VCaP (cell line): ENCODE data around the gene CORO6.

Experiments
- H3K27ac ChIP-seq: fragments of 450-650 bp; 2 replicates; pipeline ENCODE4 v1.5.1; 2017
- TF ChIP-seq, protein P1 (sequence below): fragments of 450-650 bp; conservative IDR thresholded peaks from 2 replicates; pipeline ENCODE4 v1.5.1; 2017; ENCODE audit warnings: mild to moderate bottlenecking, moderate library complexity

CORO6 gene

DNA sequence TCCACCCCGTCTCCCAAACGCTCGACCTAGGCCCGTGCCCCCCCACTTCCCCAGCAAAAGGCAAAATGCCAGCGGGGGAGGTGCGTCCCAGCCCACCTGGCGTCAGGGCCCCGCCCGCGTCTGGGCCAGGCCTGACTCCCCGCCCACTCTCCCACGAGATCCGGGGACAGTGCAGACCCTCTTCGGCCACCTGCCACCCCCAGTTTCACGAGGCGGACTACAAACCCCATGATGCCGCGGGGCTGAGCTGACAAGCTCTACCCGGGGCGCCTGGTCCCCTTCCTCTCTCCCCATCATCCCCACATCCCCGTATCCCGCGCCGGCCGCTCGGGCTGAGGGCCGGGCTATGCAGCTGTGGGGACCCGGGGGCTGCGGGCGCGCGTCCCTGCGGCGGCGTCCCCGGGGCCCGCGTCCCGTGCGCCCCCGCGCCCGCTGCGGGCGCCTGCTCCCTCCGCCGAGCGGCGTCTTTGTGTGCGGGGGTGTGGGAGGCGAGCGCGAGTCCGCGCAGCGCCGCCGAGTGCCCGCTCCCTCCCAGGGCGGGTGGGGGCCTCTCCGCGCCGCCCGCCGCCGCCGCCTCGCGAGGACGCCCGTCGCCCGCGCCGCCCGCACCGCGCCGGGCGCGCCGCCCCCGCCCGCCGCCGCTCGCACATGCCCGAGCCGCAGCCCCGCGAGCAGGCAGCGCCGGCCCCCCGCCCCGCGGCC lies 29.7 kb downstream of the CORO6 start, which contains the start of gene ANKRD13B:
Gene ANKRD13B (plus strand): TSS at position 283 of the 702 bp plus-strand sequence. CDS start 490 bp downstream, outside the sequence.
- H3K27ac ChIP-seq: peak within 1 kb of the TSS; percentile 98
- TF ChIP-seq, protein P1, sequence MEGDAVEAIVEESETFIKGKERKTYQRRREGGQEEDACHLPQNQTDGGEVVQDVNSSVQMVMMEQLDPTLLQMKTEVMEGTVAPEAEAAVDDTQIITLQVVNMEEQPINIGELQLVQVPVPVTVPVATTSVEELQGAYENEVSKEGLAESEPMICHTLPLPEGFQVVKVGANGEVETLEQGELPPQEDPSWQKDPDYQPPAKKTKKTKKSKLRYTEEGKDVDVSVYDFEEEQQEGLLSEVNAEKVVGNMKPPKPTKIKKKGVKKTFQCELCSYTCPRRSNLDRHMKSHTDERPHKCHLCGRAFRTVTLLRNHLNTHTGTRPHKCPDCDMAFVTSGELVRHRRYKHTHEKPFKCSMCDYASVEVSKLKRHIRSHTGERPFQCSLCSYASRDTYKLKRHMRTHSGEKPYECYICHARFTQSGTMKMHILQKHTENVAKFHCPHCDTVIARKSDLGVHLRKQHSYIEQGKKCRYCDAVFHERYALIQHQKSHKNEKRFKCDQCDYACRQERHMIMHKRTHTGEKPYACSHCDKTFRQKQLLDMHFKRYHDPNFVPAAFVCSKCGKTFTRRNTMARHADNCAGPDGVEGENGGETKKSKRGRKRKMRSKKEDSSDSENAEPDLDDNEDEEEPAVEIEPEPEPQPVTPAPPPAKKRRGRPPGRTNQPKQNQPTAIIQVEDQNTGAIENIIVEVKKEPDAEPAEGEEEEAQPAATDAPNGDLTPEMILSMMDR: no peak

DNA sequence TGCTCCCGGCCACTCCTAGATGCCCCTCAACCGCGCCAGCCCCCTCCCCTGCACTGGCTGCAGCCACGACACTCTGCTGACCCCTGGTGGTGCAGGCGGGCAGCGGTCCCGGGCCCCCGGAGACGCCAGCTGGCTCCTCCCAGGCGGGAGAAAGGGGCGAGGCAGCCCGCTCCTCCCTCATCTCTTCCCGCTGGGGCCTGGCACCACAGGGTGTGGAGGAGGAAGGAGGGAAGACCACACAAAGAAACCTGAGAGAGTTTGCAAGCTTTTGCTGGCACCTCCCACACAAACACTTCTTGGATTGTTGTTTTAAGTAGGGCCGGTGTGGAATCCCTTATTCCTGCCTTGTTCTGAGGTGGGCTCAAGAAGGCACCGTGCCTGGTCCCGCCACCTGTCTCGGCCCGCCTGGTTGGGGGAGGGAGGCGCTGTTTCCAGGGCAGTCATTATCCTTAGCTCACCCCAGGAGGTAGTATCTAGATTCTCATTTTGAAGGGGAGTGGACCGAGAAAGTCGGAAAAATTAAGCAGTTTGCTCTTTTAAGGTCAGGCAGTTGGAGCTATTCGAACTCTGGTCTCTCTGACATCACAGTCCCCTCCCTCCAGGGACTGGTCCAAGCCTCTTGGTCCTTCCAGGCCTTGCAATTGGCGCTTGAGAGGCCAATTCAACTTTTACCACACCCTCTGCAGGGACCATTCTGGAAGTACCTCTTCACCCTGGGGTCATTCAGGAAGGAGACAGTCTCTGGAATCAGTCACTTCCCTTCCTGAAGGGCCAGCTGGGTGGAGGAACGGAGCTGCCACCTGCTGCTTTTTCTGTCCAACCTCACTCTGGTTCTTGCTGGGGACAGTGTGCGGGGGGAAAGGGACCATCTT lies 30.7 kb downstream of the CORO6 start:
- TF ChIP-seq, protein P1: peak; percentile 100
- peak overlapping the region; percentile 98 for H3K27ac ChIP-seq

DNA sequence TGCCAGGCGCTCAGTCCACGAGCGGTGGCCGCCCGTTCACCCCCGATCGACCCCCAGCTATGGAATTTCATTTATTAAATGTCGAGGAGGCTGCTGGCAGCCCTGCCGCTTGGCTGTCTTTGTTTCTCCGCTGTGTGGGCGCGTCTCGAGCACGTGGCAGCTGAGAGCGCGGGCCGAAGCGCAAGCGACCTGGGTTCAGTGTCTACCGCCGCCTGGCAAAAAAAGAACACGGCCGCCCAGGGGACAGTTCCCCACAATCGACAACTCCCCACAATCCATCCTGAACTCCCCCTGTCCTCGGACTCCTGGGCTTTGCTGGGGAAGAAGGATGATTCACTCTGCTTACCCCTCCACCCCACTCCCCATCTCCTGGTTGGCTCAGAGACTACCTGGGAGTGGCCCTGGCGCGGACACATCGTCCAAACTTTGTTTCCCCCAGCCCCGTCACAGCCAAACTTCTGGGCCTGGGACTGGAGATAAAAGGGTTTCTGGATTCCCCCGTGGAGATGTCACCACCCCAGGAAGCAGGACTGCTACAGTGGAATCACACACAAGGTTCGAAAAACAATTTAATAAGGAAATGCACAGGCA lies 31.5 kb downstream of the CORO6 start:
- H3K27ac ChIP-seq: peak overlapping the region; percentile 98
- TF ChIP-seq, protein P1: no peak

DNA sequence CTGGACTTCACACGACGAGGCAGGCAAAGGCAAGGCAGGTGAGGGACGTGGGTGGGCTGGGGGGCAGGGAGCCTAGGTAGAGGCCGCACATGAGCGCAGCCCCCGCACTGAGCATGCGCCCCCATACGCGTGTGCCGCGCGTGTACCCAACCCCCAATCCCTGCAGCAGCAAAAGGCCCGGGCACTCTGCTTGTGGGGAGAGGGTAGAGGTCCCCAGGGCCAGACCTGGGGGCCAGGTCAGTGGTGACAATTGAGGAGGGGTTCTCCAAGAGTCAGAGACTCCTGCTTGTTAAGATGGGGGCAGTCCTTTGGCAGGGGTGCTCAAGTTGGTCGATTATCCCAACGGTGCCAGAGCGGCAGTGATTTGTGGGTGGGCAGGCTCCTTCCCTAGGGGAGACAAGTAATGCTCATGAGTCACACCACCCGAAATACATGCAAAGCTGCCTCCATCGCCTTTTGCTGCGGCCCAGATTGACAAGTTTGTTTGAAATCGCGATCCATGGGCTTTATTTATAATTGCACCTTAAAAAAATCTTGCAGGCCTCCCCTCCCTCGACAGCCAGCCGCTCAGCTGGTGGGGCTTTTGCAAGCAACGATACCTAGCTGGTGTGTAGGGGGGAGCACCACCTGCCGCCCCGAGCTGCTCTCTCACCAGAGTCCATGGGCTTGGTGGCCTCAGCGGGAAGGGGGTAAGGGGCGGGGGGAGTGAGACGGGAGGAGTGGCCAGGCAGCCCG lies 32.1 kb downstream of the CORO6 start:
- peak overlapping the region; percentile 98 for H3K27ac ChIP-seq
- TF ChIP-seq, protein P1: no peak

DNA sequence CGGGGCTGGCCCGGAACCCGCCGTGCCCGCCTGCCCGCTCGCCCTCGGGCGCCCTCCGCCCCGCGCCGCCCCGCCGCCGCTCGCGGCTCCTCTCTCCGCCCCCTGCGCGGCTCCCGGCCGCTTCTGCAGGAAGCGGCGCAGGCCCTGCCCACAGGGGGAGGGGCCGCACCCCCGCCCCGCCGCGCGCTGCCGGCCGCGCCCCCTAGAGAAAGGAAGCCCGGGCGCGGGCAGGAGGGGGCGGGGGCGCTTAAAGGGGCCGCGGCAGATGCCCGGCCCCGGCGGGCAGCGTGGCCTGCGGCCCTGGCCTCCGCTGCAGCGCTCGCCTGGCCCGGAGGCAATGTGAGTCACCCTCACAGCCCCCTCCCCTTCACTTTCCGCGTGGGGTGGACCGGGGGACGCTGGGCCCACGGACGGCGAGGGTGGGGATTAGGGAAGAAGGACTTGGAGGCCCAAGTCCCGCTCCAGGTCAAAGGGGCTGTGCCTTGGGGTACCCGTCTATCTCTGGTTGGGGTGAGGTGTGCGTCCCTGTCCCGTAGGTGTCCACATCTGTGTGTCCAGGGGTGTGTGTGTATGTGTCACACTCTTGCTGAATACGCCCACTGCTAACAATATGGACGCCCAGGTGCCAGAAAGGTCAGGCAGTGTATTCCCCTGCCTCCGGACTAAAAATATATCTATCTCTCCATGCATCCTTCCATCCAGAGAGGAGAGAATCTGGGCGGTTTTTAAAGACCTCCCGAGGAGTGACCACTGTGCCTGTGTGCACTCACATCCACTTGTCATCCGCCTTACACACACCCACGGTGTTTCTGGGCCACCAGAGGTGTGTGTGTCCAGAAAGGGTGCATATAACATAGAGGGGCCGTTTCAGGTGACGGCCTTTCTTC lies 32.9 kb downstream of the CORO6 start, which contains the start of gene GIT1:
Gene GIT1 (minus strand): TSS at position 125 of the 887 bp plus-strand sequence. CDS start 270 bp downstream, outside the sequence.
- peak within 1 kb of the TSS; percentile 98 for H3K27ac ChIP-seq
- TF ChIP-seq, protein P1: no peak; the same call in 1 of the 2 replicates

DNA sequence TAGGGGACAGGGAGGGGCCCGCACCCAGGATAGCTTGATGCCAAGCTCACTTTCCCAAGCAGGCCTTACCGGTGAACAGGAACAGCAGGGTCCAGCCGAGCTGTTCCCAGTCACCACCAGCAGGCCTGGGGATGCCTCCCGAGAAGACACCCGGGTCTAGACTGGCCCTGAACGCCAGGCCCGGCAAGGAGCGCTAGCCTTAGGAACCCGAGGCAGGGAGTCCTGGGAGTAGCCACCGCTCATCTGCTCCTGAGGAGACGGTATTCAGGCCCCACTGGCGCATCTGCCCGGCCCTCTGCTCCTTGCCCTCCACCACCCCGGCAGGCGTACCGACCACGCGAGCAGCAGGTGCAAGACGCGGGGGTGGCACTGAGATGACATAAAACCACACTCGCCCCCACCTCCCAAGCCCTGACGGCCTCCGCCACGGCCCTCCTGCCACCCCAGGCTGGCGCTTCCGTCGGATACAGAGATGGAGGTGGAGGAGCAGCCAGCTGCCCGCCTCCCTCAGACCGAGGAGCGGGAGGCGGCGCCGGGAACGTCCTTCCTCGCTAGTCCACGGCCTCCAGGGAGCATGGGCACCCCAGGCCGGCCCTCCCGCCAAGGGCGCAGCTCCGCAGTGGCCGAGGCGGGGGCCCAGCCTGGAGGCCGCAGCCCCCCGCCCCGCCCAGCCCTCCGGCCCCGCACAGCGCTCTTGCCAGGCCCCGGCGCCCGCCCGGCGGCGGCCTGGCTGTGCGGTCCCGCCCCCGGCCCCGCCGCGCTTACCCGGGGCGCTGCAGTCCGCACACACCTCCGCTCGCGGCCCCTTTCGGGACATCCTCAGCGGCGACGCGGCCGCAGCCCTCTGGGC lies 33.9 kb downstream of the CORO6 start:
- peak overlapping the region; percentile 98 for H3K27ac ChIP-seq
- TF ChIP-seq, protein P1: no peak
